Ovary (tissue), 3 donors: ENCODE results near the gene TBX4.

Source experiments
- CTCF ChIP-seq, 3 donors: fragments of 450-650 bp in 2 of 3; fragments of 200-600 bp in 1 of 3; IDR thresholded peaks; one replicate each; pipeline versions ENCODE4 v1.5.1 to v1.8.0; 2016 to 2022; ENCODE audit warnings: antibody characterized with exemption in 3 of 3, mild to moderate bottlenecking in 1 of 3
- EP300 ChIP-seq: sonication (generic); formaldehyde crosslinking; IDR thresholded peaks from one replicate; pipeline ENCODE4 v1.6.1; 2017; ENCODE audit warnings: antibody characterized with exemption
- POLR2A ChIP-seq: fragments of 450-650 bp; IDR thresholded peaks from one replicate; pipeline ENCODE4 v1.6.1; 2017; ENCODE audit warnings: antibody characterized with exemption, mild to moderate bottlenecking, moderate library complexity
- donor health status: DM: no; HTN: no; CAD: no.

- TF ChIP-seq CTCF (IDR thresholded peaks at IDR 0.05) (no peak), POLR2A (no peak), EP300 (no peak)
Observed at GRCh38 chr17:61500287-61500686, 48.1 kb downstream of the TBX4 start.
